CD8-positive, alpha-beta memory T cell (primary cell): Measurements from ENCODE around the gene TBC1D16. TPM values are rescaled to one million over a fixed set of nuclear protein-coding genes. Genes with fewer than 3 reads are reported as not detected.
A peak's percentile ranks its signal among the peaks of the same experiment; 100 is the strongest.
"Not testable (repeated sequence)": the region's sequence is repeated elsewhere in the genome, so short reads cannot be mapped to it uniquely, and the experiment has no call there.

ENCODE experiments used
- CTCF ChIA-PET: fragments of 350-600 bp; sonication (Branson Sonifier 250); formaldehyde crosslinking; loops from one replicate; lab custom pipeline; 2021; ENCODE audit warnings: antibody characterized with exemption; lab: Charles Lee
- POLR2A ChIA-PET: fragments of 350-600 bp; sonication (Branson Sonifier 250); formaldehyde crosslinking; loops from one replicate; lab custom pipeline; 2021; ENCODE audit warnings: antibody characterized with exemption; lab: Charles Lee
- DNase-seq, 5 donors: peaks; one replicate each; pipeline versions ENCODE4 v3.0.0 to v3.0.0-alpha.2; 2020 to 2022; ENCODE audit warnings: mixed read lengths in 1 of 5
- H3K27ac ChIP-seq: one replicate; pipeline ENCODE4 v1.7.0; 2013; ENCODE audit warnings: low read depth, mild to moderate bottlenecking, low read length, moderate library complexity
- H3K27me3 ChIP-seq: 2 replicates; pipeline ENCODE4 v1.7.0; 2013; ENCODE audit warnings: low read length, mild to moderate bottlenecking; ENCODE audit not compliant: insufficient read depth, poor library complexity, severe bottlenecking
- H3K36me3 ChIP-seq: 2 replicates; pipeline ENCODE4 v1.7.0; 2013; ENCODE audit warnings: mild to moderate bottlenecking, low read length, moderate library complexity; ENCODE audit not compliant: insufficient read depth
- H3K4me1 ChIP-seq: 2 replicates; pipeline ENCODE4 v1.7.0; 2013; ENCODE audit warnings: mild to moderate bottlenecking, low read length, moderate library complexity; ENCODE audit not compliant: insufficient read depth
- H3K4me3 ChIP-seq: 2 replicates; pipeline ENCODE4 v1.7.0; 2013; ENCODE audit warnings: mild to moderate bottlenecking, low read length
- H3K9me3 ChIP-seq: 2 replicates; pipeline ENCODE4 v1.7.0; 2013; ENCODE audit warnings: mild to moderate bottlenecking, low read length
- H3K27ac Mint-ChIP-seq, 8 donors: one replicate each; pipeline ENCODE4 v1.8.0; 2020 to 2021; ENCODE audit warnings: mixed read lengths in 8 of 8, mild to moderate bottlenecking in 6 of 8, inconsistent platforms in 3 of 8, moderate library complexity in 3 of 8
- H3K27me3 Mint-ChIP-seq, 2 donors: one replicate each; pipeline ENCODE4 v1.8.0; 2020 to 2021; ENCODE audit warnings: mixed read lengths in 2 of 2, mild to moderate bottlenecking in 1 of 2, moderate library complexity in 1 of 2
- H3K36me3 Mint-ChIP-seq, 3 donors: one replicate each; pipeline ENCODE4 v1.8.0; 2020 to 2021; ENCODE audit warnings: mixed read lengths in 3 of 3, inconsistent platforms in 1 of 3, mild to moderate bottlenecking in 1 of 3
- H3K4me1 Mint-ChIP-seq, 3 donors: one replicate each; pipeline ENCODE4 v1.8.0; 2020 to 2021; ENCODE audit warnings: mixed read lengths in 3 of 3, inconsistent platforms in 1 of 3, mild to moderate bottlenecking in 1 of 3
- H3K4me3 Mint-ChIP-seq, 7 donors: one replicate each; pipeline ENCODE4 v1.8.0; 2020 to 2021; ENCODE audit warnings: mixed read lengths in 7 of 7, mild to moderate bottlenecking in 6 of 7, moderate library complexity in 4 of 7, inconsistent platforms in 2 of 7
- H3K9me3 Mint-ChIP-seq, 5 donors: one replicate each; pipeline ENCODE4 v1.8.0; 2020 to 2022; ENCODE audit warnings: mixed read lengths in 5 of 5, mild to moderate bottlenecking in 3 of 5, moderate library complexity in 2 of 5, inconsistent platforms in 1 of 5
- polyA plus RNA-seq: library from polyadenylated mRNA; unstranded; fragments of 300-500 nt; fragmentation: Illumina TruSeq; gene quantifications from one replicate; pipeline ENCODE4 v1.2.3, GENCODE V29; 2021
- total RNA-seq, 2 experiments: library from RNA; stranded (reverse); gene quantifications; one replicate each; pipeline ENCODE4 v1.2.3, GENCODE V29; 2021

Gene TBC1D16
- total and polyA plus RNA-seq, 3 experiments from 2014 or later: 0.33 to 4.3 (median 3.5) TPM

GRCh38 chr17:80049986-80050385 is 14.3 kb upstream of the TBC1D16 start:
- Mint-ChIP-seq H3K4me1 (no peaks in the 10 kb centered on the region), H3K27me3 (peaks cover 0 to under 1% of the 10 kb centered on the region in 2 donors), H3K27ac (no peak overlapping the region), H3K4me3 (no peak overlapping the region), H3K36me3 (no peaks in the 10 kb centered on the region), H3K9me3 (no peaks in the 10 kb centered on the region)
- CTCF ChIA-PET: no interaction called here
- Histone ChIP-seq H3K27me3 (no peaks in the 10 kb centered on the region), H3K36me3 (no peaks in the 10 kb centered on the region), H3K27ac (no peak overlapping the region), H3K9me3 (no peaks in the 10 kb centered on the region), H3K4me1 (no peaks in the 10 kb centered on the region), H3K4me3 (no peak overlapping the region)
- POLR2A ChIA-PET: no interaction called here
- no peak for DNase-seq

GRCh38 chr17:80047176-80047575 is 11.5 kb upstream of the TBC1D16 start:
- no peaks in the 10 kb centered on the region for H3K27me3 Mint-ChIP-seq
- no peak overlapping the region for H3K27ac Mint-ChIP-seq
- ChIA-PET CTCF (no interaction called here), POLR2A (no interaction called here)
- H3K27ac ChIP-seq: no peak overlapping the region
- no peak overlapping the region for H3K4me3 Mint-ChIP-seq
- H3K4me3 ChIP-seq: no peak overlapping the region
- H3K9me3 Mint-ChIP-seq: no peaks in the 10 kb centered on the region
- DNase-seq: no peak
- no peaks in the 10 kb centered on the region for H3K4me1 Mint-ChIP-seq
- H3K4me1 ChIP-seq: no peaks in the 10 kb centered on the region
- H3K9me3 ChIP-seq: no peaks in the 10 kb centered on the region
- no peaks in the 10 kb centered on the region for H3K27me3 ChIP-seq
- H3K36me3 Mint-ChIP-seq: no peaks in the 10 kb centered on the region
- no peaks in the 10 kb centered on the region for H3K36me3 ChIP-seq

GRCh38 chr17:80046709-80047108 is 11.0 kb upstream of the TBC1D16 start:
- H3K9me3 Mint-ChIP-seq, H3K36me3 ChIP-seq, H3K27ac ChIP-seq, H3K4me1 Mint-ChIP-seq, H3K36me3 Mint-ChIP-seq, H3K4me1 ChIP-seq, DNase-seq, H3K4me3 Mint-ChIP-seq, H3K27ac Mint-ChIP-seq, H3K27me3 ChIP-seq, H3K9me3 ChIP-seq, H3K4me3 ChIP-seq, POLR2A ChIA-PET, H3K27me3 Mint-ChIP-seq: not testable (repeated sequence)
- CTCF ChIA-PET: interaction anchor here (1.2 kb wide), 1 partner anchor 12 kb away, joined by 3 read pairs; no protein-coding TSS in a partner anchor

- Histone ChIP-seq H3K27ac (no peak overlapping the region), H3K9me3 (no peaks in the 10 kb centered on the region), H3K36me3 (no peaks in the 10 kb centered on the region), H3K4me1 (no peaks in the 10 kb centered on the region), H3K27me3 (no peaks in the 10 kb centered on the region), H3K4me3 (no peak overlapping the region)
- no peak for DNase-seq
- Mint-ChIP-seq H3K27ac (no peak overlapping the region), H3K9me3 (no peaks in the 10 kb centered on the region), H3K4me1 (no peaks in the 10 kb centered on the region), H3K27me3 (no peaks in the 10 kb centered on the region), H3K36me3 (no peaks in the 10 kb centered on the region), H3K4me3 (no peak overlapping the region)
- ChIA-PET POLR2A (interaction anchor here (1.3 kb wide), 1 partner anchor 12 kb away, joined by 3 read pairs; no protein-coding TSS in a partner anchor), CTCF (interaction anchor here (1.2 kb wide), 1 partner anchor 11 kb away, joined by 3 read pairs; no protein-coding TSS in a partner anchor)
Measured at GRCh38 chr17:80045703-80046102, 10.0 kb upstream of the TBC1D16 start.

GRCh38 chr17:80043963-80044362 is 8.3 kb upstream of the TBC1D16 start:
- no peak for DNase-seq
- H3K27me3 ChIP-seq: no peaks in the 10 kb centered on the region
- Mint-ChIP-seq H3K27me3 (peaks cover 0 to 2% of the 10 kb centered on the region in 2 donors), H3K27ac (no peak overlapping the region), H3K4me3 (no peak overlapping the region), H3K36me3 (no peaks in the 10 kb centered on the region), H3K9me3 (no peaks in the 10 kb centered on the region), H3K4me1 (no peaks in the 10 kb centered on the region)
- POLR2A ChIA-PET: interaction anchor here (0.7 kb wide), 1 partner anchor 386 kb away, joined by 4 read pairs; no protein-coding TSS in a partner anchor
- no peaks in the 10 kb centered on the region for H3K36me3 ChIP-seq
- H3K4me1 ChIP-seq: no peaks in the 10 kb centered on the region
- H3K27ac ChIP-seq: no peak overlapping the region
- CTCF ChIA-PET: interaction anchor here (1.0 kb wide), 1 partner anchor 58 kb away, joined by 3 read pairs; the partner anchor contains the start of gene GAA
- H3K9me3 ChIP-seq: no peaks in the 10 kb centered on the region
- H3K4me3 ChIP-seq: no peak overlapping the region

GRCh38 chr17:80036715-80037477 is 1.2 kb upstream of the TBC1D16 start:
- Mint-ChIP-seq H3K36me3 (peaks cover 0 to 4% (median 0%) of the 10 kb centered on the region in 3 donors), H3K27ac (peak overlapping the region in 7 of 8 donors; percentile 92 to 98 (median 96)), H3K4me3 (peak overlapping the region; percentile 77 to 95 (median 86)), H3K9me3 (no peaks in the 10 kb centered on the region), H3K27me3 (peaks cover 10 to 18% of the 10 kb centered on the region in 2 donors), H3K4me1 (peaks cover 11 to 14% (median 11%) of the 10 kb centered on the region in 3 donors)
- POLR2A ChIA-PET: no interaction called here
- H3K27ac ChIP-seq: peak overlapping the region; percentile 65
- no peaks in the 10 kb centered on the region for H3K9me3 ChIP-seq
- H3K36me3 ChIP-seq: no peaks in the 10 kb centered on the region
- peak overlapping the region; percentile 77 for H3K4me3 ChIP-seq
- peaks cover 5% of the 10 kb centered on the region for H3K27me3 ChIP-seq
- H3K4me1 ChIP-seq: peaks cover 15% of the 10 kb centered on the region
- CTCF ChIA-PET: no interaction called here
- peak in 4 of 5 donors; percentile 4 to 68 (median 36) for DNase-seq

GRCh38 chr17:80035937-80036714 is 454 bp upstream of the TBC1D16 start, which contains the start of gene CCDC40:
Gene CCDC40 (plus strand): TSS chr17:80036642. CDS start chr17:80036663, 21 bp downstream.
- H3K4me3 Mint-ChIP-seq: peak within 1 kb of the TSS; percentile 77 to 95 (median 86)
- Histone ChIP-seq H3K9me3 (no peaks in the 10 kb centered on the region), H3K4me3 (peak within 1 kb of the TSS; percentile 77), H3K4me1 (peaks cover 15% of the 10 kb centered on the region), H3K36me3 (no peaks in the 10 kb centered on the region), H3K27ac (peak within 1 kb of the TSS; percentile 65), H3K27me3 (peaks cover 5% of the 10 kb centered on the region)
- CTCF ChIA-PET: no interaction called here
- H3K27ac Mint-ChIP-seq: peak within 1 kb of the TSS in 7 of 8 donors; percentile 92 to 98 (median 96)
- H3K9me3 Mint-ChIP-seq: no peaks in the 10 kb centered on the region
- peak; percentile 71 to 91 (median 80) for DNase-seq
- peaks cover 0 to 4% (median 0%) of the 10 kb centered on the region in 3 donors for H3K36me3 Mint-ChIP-seq
- peaks cover 10 to 20% of the 10 kb centered on the region in 2 donors for H3K27me3 Mint-ChIP-seq
- H3K4me1 Mint-ChIP-seq: peaks cover 11 to 14% (median 11%) of the 10 kb centered on the region in 3 donors
- POLR2A ChIA-PET: no interaction called here
